ENCODE measurements around the gene RUSC2.
"Not testable (repeated sequence)": the region's sequence is repeated elsewhere in the genome, so short reads cannot be mapped to it uniquely, and the experiment has no call there.

RUSC2 gene

DNA sequence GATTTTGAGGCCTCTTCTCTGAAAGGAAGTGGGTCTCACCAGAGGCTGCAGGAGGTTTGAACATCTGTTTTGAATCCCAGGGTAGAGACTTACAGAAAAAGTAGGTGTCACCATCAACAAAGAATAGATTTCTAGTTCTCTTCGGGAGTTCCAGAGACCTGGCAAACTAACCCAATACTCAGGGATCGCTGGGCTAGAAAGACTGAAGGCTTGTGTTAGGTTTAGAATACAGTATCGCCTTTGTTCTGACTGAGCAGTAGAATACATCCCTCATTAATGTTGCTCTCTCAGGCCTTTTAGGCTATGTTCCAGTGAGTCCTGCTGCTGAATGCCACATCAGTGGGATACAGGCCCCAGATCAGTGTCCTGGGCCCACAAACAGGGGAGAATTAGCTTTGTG is 27.2 kb downstream of the RUSC2 start:
- no peaks in the 10 kb centered on the region for H3K9me3 ChIP-seq (ENCODE audit: control insufficient read depth in 1 of 2, low read length in 2 of 2)
- no peaks in the 10 kb centered on the region for H3K27me3 ChIP-seq (ENCODE audit: low read depth, low read length)
- H3K36me3 ChIP-seq (ENCODE audit: control insufficient read depth in 1 of 2, insufficient read depth in 2 of 2, low read length in 2 of 2), result no peaks in the 10 kb centered on the region
- no peak overlapping the region for H3K4me3 ChIP-seq (ENCODE audit: low read depth in 1 of 2, low read length in 2 of 2)
- H3K4me1 ChIP-seq (ENCODE audit: control insufficient read depth in 1 of 2, insufficient read depth in 2 of 2, low read length in 2 of 2), result peaks cover 30 to 61% of the 10 kb centered on the region in 2 donors
- peak overlapping the region; percentile 90 for H3K27ac ChIP-seq (ENCODE audit: low read length)

DNA sequence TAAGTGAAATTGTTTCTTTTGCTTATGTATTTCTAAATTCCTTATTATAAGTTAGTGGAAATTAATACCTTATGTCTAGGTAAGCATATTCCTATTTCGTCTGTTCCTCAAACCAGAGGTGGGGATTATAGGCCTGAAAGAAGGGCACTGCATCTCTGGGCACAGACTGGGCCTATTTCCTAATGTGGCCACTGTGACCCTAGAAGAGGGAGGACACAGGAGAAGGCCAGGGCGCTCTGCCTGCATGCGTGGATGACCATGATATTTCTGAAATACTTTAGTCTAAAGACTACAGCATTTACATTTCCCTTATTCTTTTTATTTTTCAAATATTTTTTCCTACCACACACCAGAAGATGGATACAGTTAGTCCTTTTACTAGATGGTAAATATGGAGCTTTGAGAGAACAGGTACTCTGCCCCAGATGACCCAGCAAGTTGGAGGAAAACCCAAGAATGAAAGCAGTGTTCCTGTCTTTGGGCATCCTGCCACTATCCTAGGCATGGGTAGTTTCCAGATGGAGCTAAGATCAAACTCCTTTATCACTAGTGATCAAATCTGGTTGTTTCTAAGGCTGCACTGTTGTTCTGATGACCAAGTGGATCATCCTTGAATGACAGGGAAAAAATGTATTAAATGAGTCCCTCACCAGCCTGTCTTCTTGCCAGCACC is 27.8 kb downstream of the RUSC2 start:
- Histone ChIP-seq H3K36me3 (ENCODE audit: control insufficient read depth in 1 of 2, insufficient read depth in 2 of 2, low read length in 2 of 2) (no peaks in the 10 kb centered on the region), H3K27ac (ENCODE audit: low read length) (peak overlapping the region; percentile 90), H3K9me3 (ENCODE audit: control insufficient read depth in 1 of 2, low read length in 2 of 2) (no peaks in the 10 kb centered on the region), H3K27me3 (ENCODE audit: low read depth, low read length) (no peaks in the 10 kb centered on the region), H3K4me1 (ENCODE audit: control insufficient read depth in 1 of 2, insufficient read depth in 2 of 2, low read length in 2 of 2) (peaks cover 30 to 66% of the 10 kb centered on the region in 2 donors), H3K4me3 (ENCODE audit: low read depth in 1 of 2, low read length in 2 of 2) (no peak overlapping the region)

DNA sequence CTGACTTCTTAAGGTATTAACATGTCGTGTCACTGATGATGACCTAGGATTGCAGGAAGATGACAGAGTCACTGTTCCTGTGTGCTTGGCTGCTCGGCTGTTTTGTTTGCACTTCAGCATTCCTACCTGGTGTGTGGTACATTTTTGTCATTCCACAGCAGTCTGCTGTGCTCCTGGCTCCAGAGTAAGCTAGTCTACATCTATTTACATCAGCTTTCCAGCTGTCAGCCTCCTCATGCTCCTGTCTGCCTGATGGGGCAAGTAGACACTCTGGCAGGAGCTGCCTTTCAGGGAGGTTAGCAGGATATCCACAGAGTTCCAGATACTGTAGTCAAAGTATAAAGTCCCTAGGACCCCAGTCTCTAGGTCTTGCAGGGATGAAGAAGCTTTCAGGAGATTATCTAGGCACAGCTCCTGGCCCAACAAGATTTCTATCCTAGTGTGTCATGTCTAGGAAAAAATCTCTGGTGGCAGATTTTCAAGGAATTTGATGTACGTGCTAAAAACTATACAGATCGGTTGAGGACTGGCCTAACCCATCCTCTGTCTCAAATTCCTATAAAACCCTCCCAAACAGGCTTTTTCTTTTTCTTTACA is 28.4 kb downstream of the RUSC2 start:
- no peaks in the 10 kb centered on the region for H3K36me3 ChIP-seq (ENCODE audit: control insufficient read depth in 1 of 2, insufficient read depth in 2 of 2, low read length in 2 of 2)
- no peaks in the 10 kb centered on the region for H3K9me3 ChIP-seq (ENCODE audit: control insufficient read depth in 1 of 2, low read length in 2 of 2)
- no peaks in the 10 kb centered on the region for H3K27me3 ChIP-seq (ENCODE audit: low read depth, low read length)
- peaks cover 30 to 66% of the 10 kb centered on the region in 2 donors for H3K4me1 ChIP-seq (ENCODE audit: control insufficient read depth in 1 of 2, insufficient read depth in 2 of 2, low read length in 2 of 2)
- H3K4me3 ChIP-seq (ENCODE audit: low read depth in 1 of 2, low read length in 2 of 2), result no peak overlapping the region
- peak overlapping the region; percentile 90 for H3K27ac ChIP-seq (ENCODE audit: low read length)

DNA sequence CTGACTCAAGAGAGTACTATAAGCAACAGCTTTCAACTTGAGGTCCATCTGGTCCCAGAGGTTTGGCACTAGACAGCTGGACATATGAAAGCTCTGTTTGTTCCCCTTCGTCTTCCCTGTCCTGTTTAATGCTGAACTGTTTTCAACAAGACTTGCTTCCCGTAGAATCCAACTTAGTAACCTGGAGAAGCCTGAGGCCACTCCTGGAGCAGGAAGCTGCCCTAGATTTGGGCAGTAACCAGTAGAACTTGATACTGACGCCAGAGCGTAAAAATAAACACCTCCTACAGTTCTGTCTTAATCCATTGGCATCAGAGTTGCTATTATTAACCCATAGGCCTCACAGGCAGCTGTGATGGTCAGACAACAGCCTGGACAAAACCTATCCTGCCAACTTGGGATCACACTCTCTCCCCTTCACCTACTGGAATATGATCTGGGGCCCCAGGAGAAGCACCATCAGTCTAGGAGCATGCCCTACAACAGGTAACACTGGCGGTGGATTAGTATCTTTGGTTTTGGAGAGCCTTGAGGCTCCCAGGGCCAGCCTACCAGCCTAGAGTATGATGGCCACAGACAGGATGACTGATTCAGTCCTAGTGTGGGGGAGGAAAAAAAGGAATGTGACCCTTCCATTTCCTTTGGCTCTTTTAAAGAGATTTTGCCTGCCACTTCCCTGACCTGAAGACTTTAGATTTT is 29.2 kb downstream of the RUSC2 start:
- Histone ChIP-seq H3K4me3 (ENCODE audit: low read depth in 1 of 2, low read length in 2 of 2) (no peak overlapping the region), H3K4me1 (ENCODE audit: control insufficient read depth in 1 of 2, insufficient read depth in 2 of 2, low read length in 2 of 2) (peaks cover 30 to 66% of the 10 kb centered on the region in 2 donors), H3K27me3 (ENCODE audit: low read depth, low read length) (no peaks in the 10 kb centered on the region), H3K27ac (ENCODE audit: low read length) (peak overlapping the region; percentile 90), H3K9me3 (ENCODE audit: control insufficient read depth in 1 of 2, low read length in 2 of 2) (no peaks in the 10 kb centered on the region), H3K36me3 (ENCODE audit: control insufficient read depth in 1 of 2, insufficient read depth in 2 of 2, low read length in 2 of 2) (no peaks in the 10 kb centered on the region)

DNA sequence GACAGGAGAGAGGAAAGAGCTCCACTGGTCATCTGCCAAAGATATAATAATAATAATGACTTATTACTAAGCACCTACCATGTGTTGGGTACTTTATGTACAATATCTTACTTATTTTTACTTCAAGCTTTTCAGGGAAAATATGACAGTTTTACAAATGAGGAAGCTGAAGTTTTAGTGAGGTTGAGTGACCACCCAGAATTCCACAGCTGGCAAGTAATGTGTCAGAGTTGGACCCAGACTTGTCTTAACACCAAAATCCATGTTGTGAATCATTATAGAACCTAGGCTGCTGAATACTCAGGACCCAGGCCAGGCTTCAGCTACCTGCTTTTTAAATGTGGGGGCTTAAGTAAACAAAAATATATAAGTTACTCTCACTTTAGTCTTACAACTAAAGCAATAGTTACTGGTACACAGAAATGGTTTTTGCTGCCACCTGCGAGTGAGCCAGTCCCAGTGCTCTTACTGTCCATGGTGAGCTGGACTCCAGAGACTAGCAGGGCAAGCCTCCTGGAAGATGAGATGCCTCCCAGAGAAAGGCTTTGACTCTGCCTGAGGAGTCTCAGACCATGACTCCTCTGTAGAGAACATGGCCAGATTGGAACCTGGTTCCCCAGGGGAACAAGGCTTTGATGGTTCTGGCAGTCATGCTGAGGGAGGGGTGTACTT is 29.9 kb downstream of the RUSC2 start:
- Histone ChIP-seq H3K36me3 (ENCODE audit: control insufficient read depth in 1 of 2, insufficient read depth in 2 of 2, low read length in 2 of 2) (no peaks in the 10 kb centered on the region), H3K27ac (ENCODE audit: low read length) (peak overlapping the region; percentile 90), H3K27me3 (ENCODE audit: low read depth, low read length) (no peaks in the 10 kb centered on the region), H3K9me3 (ENCODE audit: control insufficient read depth in 1 of 2, low read length in 2 of 2) (no peaks in the 10 kb centered on the region), H3K4me3 (ENCODE audit: low read depth in 1 of 2, low read length in 2 of 2) (no peak overlapping the region), H3K4me1 (ENCODE audit: control insufficient read depth in 1 of 2, insufficient read depth in 2 of 2, low read length in 2 of 2) (peaks cover 30 to 66% of the 10 kb centered on the region in 2 donors)

DNA sequence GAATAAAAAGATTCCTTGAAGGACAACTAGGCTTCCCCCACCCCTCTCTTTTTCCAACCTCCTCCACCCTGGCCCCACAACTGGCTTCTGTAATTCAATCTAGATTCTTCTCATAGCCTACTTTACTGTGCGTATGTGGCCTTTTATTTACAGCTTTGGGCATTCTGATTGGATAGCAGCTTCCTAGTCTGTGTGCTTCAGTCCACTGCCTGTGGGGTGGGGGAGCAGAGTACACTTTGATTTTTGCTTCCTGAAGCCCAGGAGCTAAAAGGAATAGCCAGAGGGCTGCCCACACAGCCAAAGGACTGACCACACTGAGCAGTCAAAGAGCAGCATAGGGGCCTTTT is 30.4 kb downstream of the RUSC2 start:
- no peaks in the 10 kb centered on the region for H3K27me3 ChIP-seq (ENCODE audit: low read depth, low read length)
- H3K9me3 ChIP-seq (ENCODE audit: control insufficient read depth in 1 of 2, low read length in 2 of 2), result no peaks in the 10 kb centered on the region
- H3K4me1 ChIP-seq (ENCODE audit: control insufficient read depth in 1 of 2, insufficient read depth in 2 of 2, low read length in 2 of 2), result peaks cover 30 to 66% of the 10 kb centered on the region in 2 donors
- H3K27ac ChIP-seq (ENCODE audit: low read length), result peak overlapping the region; percentile 90
- no peak overlapping the region for H3K4me3 ChIP-seq (ENCODE audit: low read depth in 1 of 2, low read length in 2 of 2)
- no peaks in the 10 kb centered on the region for H3K36me3 ChIP-seq (ENCODE audit: control insufficient read depth in 1 of 2, insufficient read depth in 2 of 2, low read length in 2 of 2)

DNA sequence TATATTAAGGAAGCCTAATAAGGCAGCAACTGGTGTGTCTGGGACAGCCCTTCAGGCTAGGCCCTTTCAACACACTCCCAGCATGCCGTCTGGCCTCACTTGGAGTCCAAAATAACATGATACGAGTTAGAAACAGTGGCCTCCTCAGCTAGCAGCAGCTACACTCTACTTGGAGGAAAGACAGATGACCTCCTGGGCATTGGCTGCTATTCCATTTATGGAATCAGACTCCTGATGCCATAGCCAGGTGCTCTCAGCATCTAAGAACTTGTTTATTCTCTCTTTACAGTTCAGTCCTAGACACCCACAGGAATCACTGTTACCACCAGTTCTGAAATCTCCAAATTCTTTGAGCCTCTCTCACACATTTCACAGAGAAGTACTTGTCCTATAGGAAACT is 31.8 kb downstream of the RUSC2 start:
- Histone ChIP-seq H3K27me3 (ENCODE audit: low read depth, low read length) (no peaks in the 10 kb centered on the region), H3K27ac (ENCODE audit: low read length) (peak overlapping the region; percentile 90), H3K4me3 (ENCODE audit: low read depth in 1 of 2, low read length in 2 of 2) (no peak overlapping the region), H3K9me3 (ENCODE audit: control insufficient read depth in 1 of 2, low read length in 2 of 2) (no peaks in the 10 kb centered on the region), H3K4me1 (ENCODE audit: control insufficient read depth in 1 of 2, insufficient read depth in 2 of 2, low read length in 2 of 2) (peaks cover 32 to 66% of the 10 kb centered on the region in 2 donors), H3K36me3 (ENCODE audit: control insufficient read depth in 1 of 2, insufficient read depth in 2 of 2, low read length in 2 of 2) (no peaks in the 10 kb centered on the region)

DNA sequence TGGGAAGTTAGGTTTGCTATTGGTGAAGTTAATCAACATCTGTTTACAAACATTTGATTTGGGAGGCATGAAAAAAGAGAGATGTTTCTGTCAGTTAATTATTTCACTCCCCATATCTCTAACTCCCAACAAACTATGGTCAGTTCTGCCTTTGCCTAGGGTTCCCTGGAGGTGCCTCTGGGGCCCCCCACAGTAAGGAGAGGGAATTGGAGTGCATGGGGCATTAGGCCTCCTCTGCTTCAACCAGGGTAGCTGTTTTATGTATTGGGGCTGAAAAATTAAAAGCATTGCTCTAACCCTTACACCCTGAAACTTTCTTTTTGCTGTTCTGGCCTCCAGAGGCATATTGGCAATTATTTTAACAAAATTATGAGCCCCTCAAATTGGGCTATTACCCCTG is 32.3 kb downstream of the RUSC2 start:
- peak overlapping the region; percentile 90 for H3K27ac ChIP-seq (ENCODE audit: low read length)
- H3K27me3 ChIP-seq (ENCODE audit: low read depth, low read length), result no peaks in the 10 kb centered on the region
- H3K36me3 ChIP-seq (ENCODE audit: control insufficient read depth in 1 of 2, insufficient read depth in 2 of 2, low read length in 2 of 2), result no peaks in the 10 kb centered on the region
- peaks cover 35 to 61% of the 10 kb centered on the region in 2 donors for H3K4me1 ChIP-seq (ENCODE audit: control insufficient read depth in 1 of 2, insufficient read depth in 2 of 2, low read length in 2 of 2)
- H3K4me3 ChIP-seq (ENCODE audit: low read depth in 1 of 2, low read length in 2 of 2), result no peak overlapping the region
- no peaks in the 10 kb centered on the region for H3K9me3 ChIP-seq (ENCODE audit: control insufficient read depth in 1 of 2, low read length in 2 of 2)

DNA sequence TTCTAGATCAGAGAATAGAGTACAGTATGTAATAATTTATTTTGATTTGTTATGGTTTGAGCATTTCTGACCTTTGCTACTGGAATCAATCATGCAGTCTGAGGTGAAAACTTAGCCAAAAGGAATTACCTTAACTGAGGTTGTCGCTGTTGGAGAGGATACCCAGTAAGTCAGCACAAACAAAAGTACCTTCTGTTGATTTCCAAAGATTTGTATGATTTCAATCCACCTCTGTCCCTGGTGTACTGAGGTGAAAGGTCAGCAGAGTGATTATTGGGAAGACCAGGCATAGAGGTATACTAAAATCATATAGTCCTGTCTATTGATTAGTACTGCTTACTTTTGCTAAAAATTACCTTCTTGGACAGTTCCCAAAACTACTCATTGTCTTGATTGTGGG is 32.8 kb downstream of the RUSC2 start:
- peaks cover 33 to 56% of the 10 kb centered on the region in 2 donors for H3K4me1 ChIP-seq (ENCODE audit: control insufficient read depth in 1 of 2, insufficient read depth in 2 of 2, low read length in 2 of 2)
- no peaks in the 10 kb centered on the region for H3K27me3 ChIP-seq (ENCODE audit: low read depth, low read length)
- H3K9me3 ChIP-seq (ENCODE audit: control insufficient read depth in 1 of 2, low read length in 2 of 2), result no peaks in the 10 kb centered on the region
- H3K4me3 ChIP-seq (ENCODE audit: low read depth in 1 of 2, low read length in 2 of 2), result no peak overlapping the region
- peak overlapping the region; percentile 90 for H3K27ac ChIP-seq (ENCODE audit: low read length)
- H3K36me3 ChIP-seq (ENCODE audit: control insufficient read depth in 1 of 2, insufficient read depth in 2 of 2, low read length in 2 of 2), result no peaks in the 10 kb centered on the region

DNA sequence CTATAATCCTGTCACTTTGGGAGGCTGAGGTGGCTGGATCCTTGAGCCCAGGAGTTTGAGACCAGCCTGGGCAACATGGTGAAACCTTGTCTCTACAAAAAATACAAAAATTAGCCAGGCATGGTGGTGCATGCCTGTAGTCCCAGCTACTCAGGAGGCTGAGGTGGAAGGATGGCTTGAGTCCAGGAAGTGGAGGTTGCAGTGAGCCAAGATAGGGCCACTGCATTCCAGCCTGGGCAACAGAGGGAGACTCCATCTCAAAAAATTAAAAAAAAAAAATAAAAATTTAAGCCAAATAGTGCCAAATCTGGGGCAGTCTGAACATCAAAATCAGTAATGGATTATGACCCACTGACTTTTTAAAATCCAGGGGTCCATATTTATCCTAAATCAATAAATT is 33.6 kb downstream of the RUSC2 start:
- H3K36me3 ChIP-seq (ENCODE audit: control insufficient read depth in 1 of 2, insufficient read depth in 2 of 2, low read length in 2 of 2); H3K27me3 ChIP-seq (ENCODE audit: low read depth, low read length); H3K27ac ChIP-seq (ENCODE audit: low read length); H3K4me3 ChIP-seq (ENCODE audit: low read depth in 1 of 2, low read length in 2 of 2); H3K9me3 ChIP-seq (ENCODE audit: control insufficient read depth in 1 of 2, low read length in 2 of 2): not testable (repeated sequence)
- H3K4me1 ChIP-seq (ENCODE audit: control insufficient read depth in 1 of 2, insufficient read depth in 2 of 2, low read length in 2 of 2), result peaks cover 24 to 48% of the 10 kb centered on the region in 2 donors

DNA sequence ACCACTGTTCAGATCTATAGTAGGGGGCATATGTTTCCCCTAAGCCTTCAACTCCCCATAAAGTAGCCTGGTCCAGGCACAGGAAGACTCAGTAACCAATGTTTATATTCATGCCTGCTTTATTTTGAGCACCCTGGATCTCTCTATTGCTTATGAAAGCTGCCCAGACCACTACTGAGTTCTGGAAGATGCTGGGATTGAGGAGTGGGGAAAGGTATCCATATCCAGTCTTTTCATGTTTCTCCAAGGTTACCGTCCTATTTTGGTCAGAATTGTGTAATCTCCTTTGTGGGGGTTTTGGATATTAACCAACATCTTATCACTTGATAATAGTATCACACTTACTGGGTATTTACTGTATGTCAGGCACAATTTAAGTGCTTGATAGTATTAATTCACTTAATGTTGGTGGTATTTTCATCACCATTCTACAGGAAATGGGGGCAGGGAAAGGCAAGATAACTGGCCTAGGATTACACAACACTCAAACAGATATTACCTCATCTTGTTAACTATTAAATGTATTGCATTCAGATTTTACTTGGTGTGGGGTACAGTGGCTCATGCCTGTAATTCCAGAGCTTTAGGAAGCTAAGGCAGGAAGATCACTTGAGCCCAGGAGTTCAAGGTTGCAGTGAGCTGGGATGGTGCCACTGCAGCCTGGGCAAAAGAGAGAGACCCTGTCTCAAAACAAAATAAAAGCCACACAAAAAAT is 36.3 kb downstream of the RUSC2 start:
- Histone ChIP-seq H3K27me3 (ENCODE audit: low read depth, low read length) (no peaks in the 10 kb centered on the region), H3K4me1 (ENCODE audit: control insufficient read depth in 1 of 2, insufficient read depth in 2 of 2, low read length in 2 of 2) (peaks cover 12 to 28% of the 10 kb centered on the region in 2 donors), H3K4me3 (ENCODE audit: low read depth in 1 of 2, low read length in 2 of 2) (no peak overlapping the region), H3K27ac (ENCODE audit: low read length) (peak overlapping the region; percentile 43), H3K9me3 (ENCODE audit: control insufficient read depth in 1 of 2, low read length in 2 of 2) (no peaks in the 10 kb centered on the region), H3K36me3 (ENCODE audit: control insufficient read depth in 1 of 2, insufficient read depth in 2 of 2, low read length in 2 of 2) (no peaks in the 10 kb centered on the region)

All from muscle layer of duodenum (tissue), 2 donors.